Kidney (tissue), 14 donors: ENCODE data around the gene HOXC13. TPM values are rescaled to one million over a fixed set of nuclear protein-coding genes. Genes with fewer than 3 reads are reported as not detected.
A peak's percentile ranks its signal among the peaks of the same experiment; 100 is the strongest.

ENCODE experiments used
- DNase-seq, 5 donors: peaks; one replicate each; pipeline ENCODE4 v3.0.0-alpha.2; 2013 to 2020
- FAIRE-seq: peaks from 2 replicates; lab custom pipeline; 2012; peaks lifted over from hg19 to GRCh38; lab: Jason Lieb, UNC
- H3K27ac ChIP-seq, 2 donors: one replicate each; pipeline ENCODE4 v1.7.0; 2013; ENCODE audit warnings: low read depth in 2 of 2, low read length in 2 of 2, inconsistent platforms in 1 of 2
- H3K27me3 ChIP-seq: one replicate; pipeline ENCODE4 v1.7.1; 2013; ENCODE audit warnings: low read length, inconsistent platforms; ENCODE audit not compliant: control insufficient read depth, insufficient read depth
- H3K36me3 ChIP-seq, 3 donors: one replicate each; pipeline versions ENCODE4 v1.7.0 to v1.7.1; 2013; ENCODE audit warnings: low read length in 3 of 3, control low read depth in 1 of 3, inconsistent platforms in 1 of 3; ENCODE audit not compliant: insufficient read depth in 3 of 3, control insufficient read depth in 2 of 3
- H3K4me1 ChIP-seq, 3 donors: one replicate each; pipeline versions ENCODE4 v1.7.0 to v1.7.1; 2013; ENCODE audit warnings: low read length in 3 of 3, inconsistent platforms in 1 of 3, low read depth in 1 of 3; ENCODE audit not compliant: control insufficient read depth in 2 of 3, insufficient read depth in 2 of 3
- H3K4me3 ChIP-seq, 3 donors: one replicate each; pipeline versions ENCODE4 v1.7.0 to v1.8.1; 2013; ENCODE audit warnings: low read length in 3 of 3, control low read depth in 1 of 3, inconsistent platforms in 1 of 3
- H3K9ac ChIP-seq, 3 donors: one replicate each; pipeline versions ENCODE4 v1.7.0 to v1.7.1; 2013; ENCODE audit warnings: low read length in 3 of 3, control low read depth in 1 of 3, inconsistent platforms in 1 of 3
- H3K9me3 ChIP-seq, 3 donors: one replicate each; pipeline versions ENCODE4 v1.7.0 to v1.7.1; 2013; ENCODE audit warnings: low read length in 3 of 3, control low read depth in 1 of 3, inconsistent platforms in 1 of 3; ENCODE audit not compliant: control insufficient read depth in 2 of 3, insufficient read depth in 1 of 3
- intact Hi-C: fragments of 100-400 bp; cut with DNase I; formaldehyde crosslinking; loops from one replicate; pipeline ENCODE4 v1.11.1; 2022
- polyA plus RNA-seq: library from polyadenylated mRNA; stranded (reverse); fragments of 350-450 nt; fragmentation: Illumina TruSeq; extraction: RNeasy Lipid Tissue Mini Kit (QIAGEN cat#74804); gene quantifications from one replicate; pipeline ENCODE4 v1.2.3, GENCODE V29; 2014; ENCODE audit warnings: low read depth, low replicate concordance; ENCODE audit not compliant: insufficient read depth
- total RNA-seq: library from RNA; stranded (reverse); fragmentation: NEBNext Ultra II Directional; extraction: Animal tissue kit (Norgen Biotek cat#: 25700); gene quantifications from one replicate; pipeline ENCODE4 v1.2.1, GENCODE V29; 2021
- TF ChIP-seq, protein P1 (sequence below): IDR thresholded peaks from 3 replicates; pipeline ENCODE4 v1.5.1; 2012; ENCODE audit warnings: mild to moderate bottlenecking, moderate library complexity, borderline replicate concordance; ENCODE audit not compliant: insufficient read depth; ENCODE audit errors: extremely low read depth
- donor health status: control.
- donor health status: control.
- donor health status: control.
- donor health status: control.
- donor health status: control.
- donor health status: DM: yes; HTN: yes; CAD: no.
- donor health status: Normal renal cell carcinoma (clear cell type).

Gene HOXC13
- total and polyA plus RNA-seq, 2 donors from 2014 or later = not detected

GRCh38 chr12:53964315-53964713 lies 25.7 kb downstream of the HOXC13 start:
- Histone ChIP-seq H3K4me3 (no peak overlapping the region), H3K36me3 (no peaks in the 10 kb centered on the region), H3K27me3 (peaks cover 70% of the 10 kb centered on the region), H3K27ac (no peak overlapping the region), H3K4me1 (no peaks in the 10 kb centered on the region), H3K9ac (no peak overlapping the region), H3K9me3 (no peaks in the 10 kb centered on the region)
- TF ChIP-seq, protein P1, sequence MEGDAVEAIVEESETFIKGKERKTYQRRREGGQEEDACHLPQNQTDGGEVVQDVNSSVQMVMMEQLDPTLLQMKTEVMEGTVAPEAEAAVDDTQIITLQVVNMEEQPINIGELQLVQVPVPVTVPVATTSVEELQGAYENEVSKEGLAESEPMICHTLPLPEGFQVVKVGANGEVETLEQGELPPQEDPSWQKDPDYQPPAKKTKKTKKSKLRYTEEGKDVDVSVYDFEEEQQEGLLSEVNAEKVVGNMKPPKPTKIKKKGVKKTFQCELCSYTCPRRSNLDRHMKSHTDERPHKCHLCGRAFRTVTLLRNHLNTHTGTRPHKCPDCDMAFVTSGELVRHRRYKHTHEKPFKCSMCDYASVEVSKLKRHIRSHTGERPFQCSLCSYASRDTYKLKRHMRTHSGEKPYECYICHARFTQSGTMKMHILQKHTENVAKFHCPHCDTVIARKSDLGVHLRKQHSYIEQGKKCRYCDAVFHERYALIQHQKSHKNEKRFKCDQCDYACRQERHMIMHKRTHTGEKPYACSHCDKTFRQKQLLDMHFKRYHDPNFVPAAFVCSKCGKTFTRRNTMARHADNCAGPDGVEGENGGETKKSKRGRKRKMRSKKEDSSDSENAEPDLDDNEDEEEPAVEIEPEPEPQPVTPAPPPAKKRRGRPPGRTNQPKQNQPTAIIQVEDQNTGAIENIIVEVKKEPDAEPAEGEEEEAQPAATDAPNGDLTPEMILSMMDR = no peak
- intact Hi-C loops = no loop called here
- FAIRE-seq (no peak), DNase-seq (no peak)

- TF ChIP-seq, protein P1 = no peak
- H3K4me3 ChIP-seq = no peak overlapping the region
- no peaks in the 10 kb centered on the region for H3K4me1 ChIP-seq
- no peaks in the 10 kb centered on the region for H3K9me3 ChIP-seq
- peaks cover 64% of the 10 kb centered on the region for H3K27me3 ChIP-seq
- DNase-seq (peak in 3 of 5 donors; percentile 73 to 77 (median 77)), FAIRE-seq (no peak)
- no peak overlapping the region for H3K9ac ChIP-seq
- intact Hi-C loops = no loop called here
- no peak overlapping the region for H3K27ac ChIP-seq
- H3K36me3 ChIP-seq = no peaks in the 10 kb centered on the region
These were observed 26.9 kb downstream of the HOXC13 start for GRCh38 chr12:53965281-53966084.

DNA sequence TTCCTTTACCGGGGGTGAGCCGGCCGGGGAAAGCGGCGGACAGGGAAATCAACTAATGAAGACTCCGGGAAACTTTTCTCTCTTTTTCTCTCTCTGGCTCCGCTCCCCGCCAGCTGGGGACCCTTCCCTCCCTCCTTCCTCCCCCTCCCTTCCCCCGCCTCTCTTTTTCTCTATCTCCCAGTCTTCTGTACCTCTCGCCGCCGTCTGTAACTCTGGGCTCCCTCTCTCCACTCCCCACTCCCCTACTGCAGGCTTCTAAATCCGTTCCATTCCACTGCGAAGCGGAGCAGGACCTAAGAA lies 27.4 kb downstream of the HOXC13 start:
- H3K9me3 ChIP-seq = no peaks in the 10 kb centered on the region
- no peak overlapping the region for H3K9ac ChIP-seq
- peak in 1 of 5 donors; percentile 54 for DNase-seq
- H3K4me3 ChIP-seq = no peak overlapping the region
- H3K27ac ChIP-seq = no peak overlapping the region
- H3K4me1 ChIP-seq = no peaks in the 10 kb centered on the region
- peaks cover 66% of the 10 kb centered on the region for H3K27me3 ChIP-seq
- H3K36me3 ChIP-seq = no peaks in the 10 kb centered on the region
- no peak for FAIRE-seq
- intact Hi-C loops = no loop called here
- TF ChIP-seq, protein P1 = no peak
